Left ventricle myocardium inferior (tissue), 1 donor: ENCODE measurements around the gene AVEN. TPM values are rescaled to one million over a fixed set of nuclear protein-coding genes. Genes with fewer than 3 reads are reported as not detected.

Source experiments
- DNase-seq: peaks from one replicate; pipeline ENCODE4 v3.0.0-alpha.2; 2020
- H3K27ac ChIP-seq: fragments of 200-600 bp; replicated peaks from 2 replicates; pipeline ENCODE4 v1.8.0; 2021
- H3K27me3 ChIP-seq: fragments of 200-600 bp; 2 replicates; pipeline ENCODE4 v1.8.0; 2021; ENCODE audit warnings: low read depth
- H3K36me3 ChIP-seq: fragments of 200-600 bp; 2 replicates; pipeline ENCODE4 v1.8.0; 2021
- H3K4me1 ChIP-seq: fragments of 200-600 bp; 2 replicates; pipeline ENCODE4 v1.8.0; 2021
- H3K4me3 ChIP-seq: fragments of 200-600 bp; 2 replicates; pipeline ENCODE4 v1.8.0; 2021; ENCODE audit warnings: mild to moderate bottlenecking, moderate library complexity
- H3K9me3 ChIP-seq: fragments of 200-600 bp; replicated peaks from 2 replicates; pipeline ENCODE4 v1.8.0; 2021
- intact Hi-C: fragments of 100-400 bp; cut with micrococcal nuclease; formaldehyde crosslinking; loops from one replicate; pipeline ENCODE4 v1.11.0; 2022
- total RNA-seq: library from RNA; stranded (reverse); fragmentation: NEBNext Ultra II Directional; extraction: Animal tissue kit (Norgen Biotek cat#: 25700); gene quantifications from one replicate; pipeline ENCODE4 v1.2.1, GENCODE V29; 2021
- TF ChIP-seq, protein P1 (sequence below): fragments of 200-600 bp; IDR thresholded peaks from 2 replicates; pipeline ENCODE4 v1.8.0; 2021; ENCODE audit warnings: antibody characterized with exemption, mild to moderate bottlenecking, borderline replicate concordance
- donor health status: DM: no; HTN: yes; CAD: no; lungs with severe emphysema.

Gene AVEN
- total RNA-seq, 1 donor from 2014 or later, result 25.3 TPM

DNA sequence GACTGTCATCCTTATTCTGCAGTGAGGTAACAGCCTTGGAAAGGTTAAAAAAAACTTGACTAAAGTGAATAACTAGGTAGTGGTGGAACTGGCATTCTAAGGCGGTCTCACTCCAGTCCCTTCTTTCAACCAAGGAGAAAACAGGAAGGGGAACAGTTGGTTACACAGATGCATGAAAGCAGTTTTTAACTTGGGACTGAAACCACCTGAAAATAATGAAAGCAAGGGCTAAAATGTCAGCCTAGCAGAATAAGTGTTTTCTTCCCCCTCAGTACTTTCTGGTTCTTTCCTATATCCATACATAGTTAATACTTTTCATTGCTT lies 748 bp upstream of the AVEN start:
- TF ChIP-seq, protein P1, sequence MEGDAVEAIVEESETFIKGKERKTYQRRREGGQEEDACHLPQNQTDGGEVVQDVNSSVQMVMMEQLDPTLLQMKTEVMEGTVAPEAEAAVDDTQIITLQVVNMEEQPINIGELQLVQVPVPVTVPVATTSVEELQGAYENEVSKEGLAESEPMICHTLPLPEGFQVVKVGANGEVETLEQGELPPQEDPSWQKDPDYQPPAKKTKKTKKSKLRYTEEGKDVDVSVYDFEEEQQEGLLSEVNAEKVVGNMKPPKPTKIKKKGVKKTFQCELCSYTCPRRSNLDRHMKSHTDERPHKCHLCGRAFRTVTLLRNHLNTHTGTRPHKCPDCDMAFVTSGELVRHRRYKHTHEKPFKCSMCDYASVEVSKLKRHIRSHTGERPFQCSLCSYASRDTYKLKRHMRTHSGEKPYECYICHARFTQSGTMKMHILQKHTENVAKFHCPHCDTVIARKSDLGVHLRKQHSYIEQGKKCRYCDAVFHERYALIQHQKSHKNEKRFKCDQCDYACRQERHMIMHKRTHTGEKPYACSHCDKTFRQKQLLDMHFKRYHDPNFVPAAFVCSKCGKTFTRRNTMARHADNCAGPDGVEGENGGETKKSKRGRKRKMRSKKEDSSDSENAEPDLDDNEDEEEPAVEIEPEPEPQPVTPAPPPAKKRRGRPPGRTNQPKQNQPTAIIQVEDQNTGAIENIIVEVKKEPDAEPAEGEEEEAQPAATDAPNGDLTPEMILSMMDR, result no peak
- DNase-seq, result no peak
- Histone ChIP-seq H3K27ac (peak overlapping the region; percentile 99), H3K9me3 (no peaks in the 10 kb centered on the region), H3K27me3 (no peaks in the 10 kb centered on the region), H3K4me1 (peaks cover 29% of the 10 kb centered on the region), H3K36me3 (no peaks in the 10 kb centered on the region), H3K4me3 (peak overlapping the region; percentile 90)
- intact Hi-C loops, result no loop called here

DNA sequence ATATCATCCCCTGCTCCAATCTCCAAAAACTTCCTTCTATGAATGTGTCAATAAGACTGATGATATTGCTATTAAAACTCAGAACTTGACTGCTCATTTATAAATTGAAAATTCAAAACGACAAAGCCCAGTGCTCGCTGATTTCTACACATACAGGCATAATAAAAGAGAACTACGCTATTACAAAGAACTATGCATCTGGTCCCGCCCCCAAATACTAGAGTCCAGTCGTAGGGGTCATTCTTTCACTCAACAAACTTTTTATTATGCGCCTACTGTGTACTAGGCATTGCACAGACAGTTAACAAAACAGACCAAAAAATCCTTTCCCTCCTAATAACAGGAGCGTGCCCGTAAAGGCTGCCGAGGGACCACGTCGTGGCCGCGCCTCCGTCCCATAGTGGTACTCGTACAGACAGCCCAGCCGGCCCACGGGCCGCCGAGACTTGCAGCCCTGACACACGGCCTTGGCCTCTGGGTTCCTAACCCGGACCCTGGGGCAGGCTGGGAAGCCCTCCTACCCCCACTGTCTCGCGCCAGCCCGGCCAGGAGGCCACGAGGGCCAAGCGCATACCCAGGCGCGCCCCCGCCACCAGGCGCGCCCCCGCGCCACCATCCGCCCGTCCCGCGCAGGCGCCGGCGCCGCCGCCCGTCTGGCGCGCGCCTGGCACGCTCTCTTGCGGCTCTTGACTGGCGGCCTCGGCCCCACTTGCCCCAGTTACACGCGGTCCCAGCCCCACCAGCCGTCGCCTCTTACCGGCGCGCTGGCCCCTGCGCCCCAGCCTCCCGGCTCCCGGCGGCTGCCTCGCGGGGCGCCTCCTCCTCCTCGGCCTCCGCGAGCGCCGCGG lies 757 bp downstream of the AVEN start:
- Histone ChIP-seq H3K9me3 (no peaks in the 10 kb centered on the region), H3K4me1 (peaks cover 29% of the 10 kb centered on the region), H3K4me3 (peak overlapping the region; percentile 90), H3K36me3 (no peaks in the 10 kb centered on the region), H3K27me3 (no peaks in the 10 kb centered on the region), H3K27ac (peak overlapping the region; percentile 99)
- intact Hi-C loops, result no loop called here
- TF ChIP-seq, protein P1, result no peak
- DNase-seq, result peak; percentile 85

DNA sequence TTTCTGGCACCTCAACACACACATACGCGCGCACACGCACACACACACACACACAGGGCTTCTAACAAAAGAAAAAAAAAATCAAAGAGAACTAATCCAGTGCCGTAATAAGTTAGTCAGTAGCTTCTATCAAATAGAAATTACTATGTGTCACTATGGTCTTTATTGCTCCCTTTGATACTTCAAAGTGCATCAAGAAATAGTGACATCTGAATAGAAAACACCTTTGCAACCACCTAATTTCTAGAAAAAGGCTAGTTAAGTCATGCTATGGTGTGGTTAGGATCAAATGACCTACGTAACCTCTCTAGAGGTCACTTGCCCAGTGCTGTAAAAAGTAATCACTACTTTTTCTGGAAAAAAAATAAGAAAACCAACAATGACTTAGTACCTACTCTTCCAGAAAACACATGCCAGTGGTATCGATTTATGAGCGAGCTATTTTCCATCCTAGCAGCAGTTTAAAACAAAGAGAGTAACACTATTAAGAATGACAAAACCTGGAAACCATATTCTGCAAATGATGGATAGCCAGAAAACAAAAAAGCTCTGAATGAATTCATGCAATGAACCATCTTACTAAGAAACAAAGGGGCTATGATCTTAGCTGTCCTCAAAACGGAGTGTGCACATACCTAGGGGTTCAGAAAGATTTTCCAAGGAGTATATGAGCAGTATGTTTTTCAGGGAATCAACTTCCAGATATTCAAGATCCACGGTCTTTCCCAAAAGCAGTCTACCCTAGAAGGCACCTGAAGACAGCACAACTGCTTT lies 6.8 kb downstream of the AVEN start:
- Histone ChIP-seq H3K27me3 (no peaks in the 10 kb centered on the region), H3K9me3 (peaks cover 7% of the 10 kb centered on the region), H3K4me1 (no peaks in the 10 kb centered on the region), H3K27ac (no peak overlapping the region), H3K4me3 (no peak overlapping the region), H3K36me3 (no peaks in the 10 kb centered on the region)
- intact Hi-C loops, result no loop called here
- TF ChIP-seq, protein P1, result no peak
- no peak for DNase-seq

DNA sequence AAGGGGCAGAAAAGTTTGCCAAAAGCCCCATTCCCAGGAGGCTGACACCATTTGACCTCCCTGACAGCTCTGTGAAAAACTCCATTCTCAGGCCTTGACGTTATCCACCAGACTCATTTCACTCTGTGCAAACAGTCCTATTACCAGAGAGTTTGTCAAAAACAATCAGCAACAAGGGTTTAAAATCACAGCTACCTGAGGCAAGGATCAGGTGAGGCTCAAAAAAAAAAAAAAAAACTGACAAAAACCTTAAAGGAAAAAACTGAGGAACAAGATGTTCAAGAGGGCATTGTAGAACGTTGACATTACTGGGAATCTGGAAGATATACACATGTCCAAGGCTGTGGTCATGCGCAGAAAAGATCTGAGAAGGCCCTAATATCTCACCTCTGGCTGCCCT lies 11.4 kb downstream of the AVEN start:
- H3K4me3 ChIP-seq, result no peak overlapping the region
- intact Hi-C loops, result no loop called here
- TF ChIP-seq, protein P1, result no peak

DNA sequence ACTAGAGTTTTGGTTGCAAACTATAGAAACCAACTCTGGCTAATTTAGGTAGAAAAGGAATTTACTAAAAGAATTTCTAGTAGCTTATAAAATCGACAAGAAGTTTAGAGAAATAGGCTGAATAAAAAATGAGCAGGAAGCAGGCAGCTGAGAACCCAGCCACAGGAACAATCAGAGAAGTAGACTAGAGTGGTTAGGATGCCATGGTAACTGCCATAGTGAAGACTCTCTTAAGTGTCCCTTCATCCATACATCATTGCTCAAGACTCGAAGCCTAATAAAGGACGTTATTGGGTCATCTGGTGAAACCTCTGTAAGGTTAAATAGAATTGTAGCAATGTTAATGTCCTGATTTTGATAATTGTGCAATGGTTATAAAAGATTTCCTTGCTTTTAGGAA lies 13.8 kb downstream of the AVEN start:
- no peak for DNase-seq
- H3K4me1 ChIP-seq, result no peaks in the 10 kb centered on the region
- peaks cover 7% of the 10 kb centered on the region for H3K9me3 ChIP-seq
- no peaks in the 10 kb centered on the region for H3K27me3 ChIP-seq
- TF ChIP-seq, protein P1, result no peak
- H3K4me3 ChIP-seq, result no peak overlapping the region
- intact Hi-C loops, result no loop called here
- no peak overlapping the region for H3K27ac ChIP-seq
- H3K36me3 ChIP-seq, result no peaks in the 10 kb centered on the region

More for the DNA sequence above, 11.4 kb downstream of the AVEN start:
- H3K9me3 ChIP-seq, result peaks cover 7% of the 10 kb centered on the region
- H3K4me1 ChIP-seq, result no peaks in the 10 kb centered on the region
- no peak overlapping the region for H3K27ac ChIP-seq
- no peaks in the 10 kb centered on the region for H3K36me3 ChIP-seq
- DNase-seq, result no peak
- no peaks in the 10 kb centered on the region for H3K27me3 ChIP-seq
